HG02642 (cell line): Measurements from ENCODE around the gene UBQLN1.
"Not testable (repeated sequence)": the region's sequence is repeated elsewhere in the genome, so short reads cannot be mapped to it uniquely, and the experiment has no call there.

ENCODE experiments used
- ATAC-seq: cut with Tn5 transposase; IDR thresholded peaks from one replicate; pipeline ENCODE4 v1.9.1; 2021; ENCODE audit warnings: mild to moderate bottlenecking; ENCODE audit not compliant: unreplicated experiment, poor library complexity

The UBQLN1 gene

GRCh38 chr9:83707768-83708514, at the start of gene UBQLN1:
UBQLN1 (minus strand) TSS chr9:83707958; CDS start chr9:83707679, 279 bp downstream.
- ATAC-seq: peak; percentile 86

GRCh38 chr9:83754383-83754977, 46.7 kb upstream of the UBQLN1 start:
- peak; percentile 80 for ATAC-seq

- ATAC-seq: no peak
These were observed 41.9 kb upstream of the UBQLN1 start for GRCh38 chr9:83749706-83750105.

GRCh38 chr9:83744206-83744605, 36.4 kb upstream of the UBQLN1 start:
- no peak for ATAC-seq

GRCh38 chr9:83733739-83734138, 26.0 kb upstream of the UBQLN1 start:
- no peak for ATAC-seq

- not testable (repeated sequence) for ATAC-seq
These were observed 21.0 kb upstream of the UBQLN1 start for GRCh38 chr9:83728591-83729368.

- no peak for ATAC-seq
These were observed 16.7 kb upstream of the UBQLN1 start for GRCh38 chr9:83724436-83724835.

- no peak for ATAC-seq
These were observed 15.2 kb upstream of the UBQLN1 start for GRCh38 chr9:83722726-83723495.

- no peak for ATAC-seq
These were observed 13.8 kb upstream of the UBQLN1 start for GRCh38 chr9:83721509-83721908.

- ATAC-seq: no peak
These were observed 8.0 kb upstream of the UBQLN1 start for GRCh38 chr9:83715794-83716193.

- ATAC-seq: no peak
These were observed 7.5 kb upstream of the UBQLN1 start for GRCh38 chr9:83715221-83715620.

GRCh38 chr9:83714329-83714728, 6.6 kb upstream of the UBQLN1 start:
- no peak for ATAC-seq

- ATAC-seq: peak; percentile 55
These were observed 879 bp upstream of the UBQLN1 start for GRCh38 chr9:83708515-83709158.

GRCh38 chr9:83707518-83707767, 315 bp downstream of the UBQLN1 start:
- peak; percentile 54 for ATAC-seq

GRCh38 chr9:83706676-83707517, 861 bp downstream of the UBQLN1 start:
- peak; percentile 22 for ATAC-seq

- ATAC-seq: not testable (repeated sequence)
These were observed 2.5 kb downstream of the UBQLN1 start for GRCh38 chr9:83705219-83705651.

GRCh38 chr9:83701769-83702168, 6.0 kb downstream of the UBQLN1 start:
- ATAC-seq: no peak

- ATAC-seq: no peak
These were observed 6.5 kb downstream of the UBQLN1 start for GRCh38 chr9:83701286-83701685.

- peak; percentile 53 for ATAC-seq
These were observed 8.1 kb downstream of the UBQLN1 start for GRCh38 chr9:83699615-83700014.
